GM21447 (cell line): ENCODE data around the gene FOXP1.
A peak's percentile ranks its signal among the peaks of the same experiment; 100 is the strongest.

Source experiments
- ATAC-seq: cut with Tn5 transposase; IDR thresholded peaks from one replicate; pipeline ENCODE4 v1.9.1; 2021; ENCODE audit not compliant: unreplicated experiment

The FOXP1 gene

DNA sequence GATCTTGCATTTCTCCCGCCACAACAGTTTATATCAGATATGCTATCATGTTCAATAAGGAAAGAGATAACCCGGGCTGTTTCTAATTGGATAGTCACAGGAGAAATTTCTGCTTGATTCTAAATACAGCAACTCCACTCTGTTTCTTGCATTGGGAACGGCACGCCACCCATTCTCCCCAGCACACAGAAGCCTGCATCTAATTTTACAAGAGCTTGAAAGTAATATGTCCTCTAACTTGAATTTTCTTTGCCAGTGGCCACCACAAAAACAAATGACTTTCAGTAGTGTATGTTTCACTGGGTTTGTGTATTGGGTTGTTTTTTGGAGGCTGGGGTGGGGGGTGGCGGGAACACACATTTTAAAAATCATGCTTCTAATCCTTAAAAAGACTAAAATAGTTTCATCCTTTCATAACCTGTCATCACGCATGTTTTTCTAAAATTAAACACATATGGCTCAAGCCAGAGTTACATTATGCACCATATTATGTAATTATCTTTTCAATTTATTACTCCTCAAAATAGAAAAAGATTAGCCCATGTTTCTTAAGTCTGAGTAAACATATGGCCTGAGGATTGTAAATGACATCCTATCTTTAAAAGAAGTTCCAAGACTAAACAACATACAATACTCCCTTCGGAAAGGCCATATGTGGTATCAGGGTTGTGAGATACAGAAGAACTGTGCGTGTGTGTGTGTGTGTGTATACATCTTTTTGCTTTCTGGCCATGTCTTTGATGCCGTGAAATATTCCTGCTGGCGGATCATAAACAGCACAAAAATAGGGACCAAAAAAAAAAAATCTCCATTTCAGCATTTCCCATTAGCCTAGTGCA, 176.3 kb downstream of the FOXP1 start:
- ATAC-seq: no peak

DNA sequence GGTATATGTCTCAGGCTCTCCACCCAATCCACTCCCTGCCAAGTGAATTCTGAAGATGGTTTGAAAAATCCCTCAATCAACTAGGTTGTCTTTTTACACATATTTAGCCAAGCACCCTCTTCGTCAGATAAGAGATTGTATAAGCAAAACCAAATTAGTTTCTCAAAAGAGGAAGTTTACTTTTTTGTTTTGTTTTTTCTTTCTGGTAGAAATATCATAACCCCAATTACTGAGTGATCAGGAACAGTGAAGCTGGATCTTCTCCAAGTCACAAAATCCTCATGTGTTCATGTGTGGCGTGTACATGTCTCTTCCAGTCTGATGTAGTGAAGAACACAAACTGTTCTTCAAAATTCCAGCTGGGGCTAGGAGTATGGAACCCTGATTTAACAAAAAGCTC, 180.6 kb downstream of the FOXP1 start:
- no peak for ATAC-seq

DNA sequence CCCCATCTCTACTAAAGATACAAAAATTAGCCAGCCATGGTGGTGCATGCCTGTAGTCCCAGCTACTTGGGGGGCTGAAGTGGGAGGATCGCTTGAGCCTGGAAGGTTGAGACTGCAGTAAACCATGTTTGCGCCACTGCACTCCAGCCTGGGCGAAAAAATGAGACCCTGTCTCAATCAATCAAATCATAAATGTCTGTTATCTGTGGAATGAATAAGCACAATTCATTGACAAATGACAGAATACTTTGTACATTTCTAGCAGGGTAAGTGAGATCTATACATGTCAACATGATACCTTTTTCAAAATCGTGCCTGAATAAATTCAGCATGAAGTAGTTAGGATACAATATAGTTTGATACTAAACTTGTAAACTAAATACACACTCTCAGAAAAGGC, 181.2 kb downstream of the FOXP1 start:
- ATAC-seq: no peak

DNA sequence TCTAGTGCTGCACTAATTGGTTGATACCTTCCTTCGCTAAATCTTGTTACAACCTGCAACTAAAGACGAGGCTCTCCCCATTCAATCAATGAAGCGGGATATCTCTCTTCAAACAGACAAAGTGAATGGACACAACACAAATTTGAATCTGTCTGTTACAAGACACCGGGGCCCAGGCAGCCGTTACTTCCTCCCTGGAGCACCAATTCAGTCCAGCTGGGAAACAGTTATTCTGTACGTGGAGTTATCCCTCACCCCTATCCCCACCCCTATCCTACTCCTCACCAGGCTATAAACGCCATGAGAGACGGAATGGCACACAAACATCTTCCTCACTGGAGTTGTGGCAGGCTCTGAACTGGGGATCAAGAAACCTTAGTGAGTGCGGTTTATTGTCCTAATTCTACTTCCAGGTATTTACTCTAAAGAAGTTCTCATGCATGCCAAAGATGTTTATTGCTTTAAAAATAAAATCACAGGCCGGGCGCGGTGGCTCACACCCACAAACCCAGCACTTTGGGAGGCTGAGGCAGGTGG, 181.8 kb downstream of the FOXP1 start:
- ATAC-seq: no peak

DNA sequence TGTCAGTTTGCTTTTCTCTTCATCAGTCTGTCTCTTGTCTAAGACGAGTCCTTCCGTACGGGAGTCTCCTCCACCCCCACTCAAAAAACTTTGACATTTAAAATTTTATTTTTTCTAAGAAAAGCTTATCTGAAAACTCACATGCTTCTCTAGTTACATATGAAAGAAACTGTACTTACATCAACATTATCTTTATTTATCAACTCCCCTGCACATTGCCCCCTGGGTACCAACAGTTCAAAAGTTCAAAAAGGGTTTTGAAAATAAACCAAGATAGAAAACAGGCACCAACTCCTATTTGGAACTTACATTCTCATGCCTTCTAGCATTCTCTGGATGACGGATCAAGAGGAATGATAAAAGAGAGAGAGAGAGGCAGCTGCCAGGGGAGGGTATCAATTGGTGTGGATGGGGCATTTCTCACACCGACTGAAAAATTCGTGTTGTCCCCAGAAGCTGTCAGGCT, 182.5 kb downstream of the FOXP1 start:
- no peak for ATAC-seq

DNA sequence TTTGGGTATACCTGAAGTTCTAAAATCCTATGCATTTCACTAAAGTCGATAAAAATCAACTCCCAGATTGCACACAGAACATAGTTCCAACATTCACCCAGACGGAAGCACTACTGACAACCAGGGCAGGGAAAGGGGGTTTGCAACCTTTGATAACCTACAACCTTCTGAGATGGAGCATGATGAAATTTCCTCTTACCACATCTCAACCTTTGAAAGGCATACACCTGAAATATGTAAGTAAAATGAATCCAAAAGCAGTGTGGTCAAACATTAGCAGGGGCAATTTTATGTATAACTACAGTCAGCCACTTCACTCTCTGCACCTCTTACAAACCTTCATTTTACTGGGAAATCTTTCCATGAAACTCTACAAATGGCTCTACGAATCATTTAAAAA, 184.1 kb downstream of the FOXP1 start:
- ATAC-seq: no peak

DNA sequence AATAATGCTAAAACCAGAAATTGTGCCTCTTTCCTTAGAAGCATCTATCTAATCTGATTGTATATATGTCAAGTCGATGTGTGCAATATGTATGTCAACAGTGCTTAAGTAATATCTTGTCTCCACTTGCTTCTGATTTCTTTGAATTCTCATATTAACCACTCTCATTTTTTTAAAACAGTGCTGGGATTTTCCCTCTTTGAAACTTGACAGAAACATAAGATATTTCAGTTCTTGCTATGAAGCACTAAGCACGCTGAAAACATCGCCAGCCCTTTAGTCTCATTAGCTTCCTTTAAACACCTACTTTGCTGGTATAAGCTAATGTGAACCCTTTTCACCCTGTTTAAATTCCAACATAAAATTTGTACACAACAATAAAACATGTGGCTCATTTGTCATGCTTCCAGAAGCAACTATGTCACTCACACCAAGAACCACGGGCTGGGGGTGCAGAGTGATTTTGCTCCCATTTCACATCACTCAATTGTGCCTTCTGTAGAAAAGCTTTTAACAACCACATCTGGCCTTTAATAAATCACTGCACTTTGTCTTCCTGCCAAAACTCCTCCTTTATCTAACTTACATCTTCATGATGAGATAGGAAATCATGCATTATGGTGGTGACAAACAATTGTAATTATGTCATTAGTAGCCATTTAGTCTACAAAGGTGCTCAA, 185.2 kb downstream of the FOXP1 start:
- ATAC-seq: no peak

DNA sequence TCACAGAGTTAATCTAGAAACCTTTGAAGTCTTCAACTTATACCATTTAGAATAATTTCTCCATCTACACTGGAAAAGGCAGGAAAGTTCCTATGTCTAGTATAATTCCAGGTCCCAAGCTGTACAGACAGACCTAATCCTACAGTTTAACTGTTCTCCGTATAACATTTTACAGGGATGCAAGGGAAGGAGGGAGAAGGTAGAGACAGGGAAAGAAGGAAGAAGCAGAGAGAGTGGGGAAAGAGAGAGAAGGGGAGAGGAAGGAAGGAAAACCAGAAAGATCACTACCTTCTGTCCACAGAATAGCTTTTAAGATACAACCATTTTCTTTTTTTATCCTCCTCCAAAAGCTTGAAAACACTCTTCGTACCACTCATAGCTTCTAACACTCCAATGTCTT, 185.8 kb downstream of the FOXP1 start:
- ATAC-seq: no peak

DNA sequence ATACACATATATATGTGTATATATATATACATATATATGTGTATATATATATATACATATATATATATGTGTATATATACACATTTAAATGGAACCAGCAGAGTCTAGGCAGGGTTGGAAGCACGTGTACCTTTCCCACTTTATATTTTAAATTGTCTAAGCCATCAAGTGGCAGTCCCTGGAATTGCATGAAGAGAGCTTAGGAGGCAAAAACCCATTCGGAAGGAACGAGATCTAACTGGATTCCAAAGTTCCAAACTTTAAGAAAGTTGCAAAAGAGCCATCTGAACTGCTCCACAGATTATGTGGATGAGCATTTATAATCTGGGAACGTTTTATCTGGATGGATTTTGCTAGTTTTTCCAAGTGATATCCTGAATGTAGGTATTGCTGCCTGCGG, 186.5 kb downstream of the FOXP1 start:
- ATAC-seq: no peak

DNA sequence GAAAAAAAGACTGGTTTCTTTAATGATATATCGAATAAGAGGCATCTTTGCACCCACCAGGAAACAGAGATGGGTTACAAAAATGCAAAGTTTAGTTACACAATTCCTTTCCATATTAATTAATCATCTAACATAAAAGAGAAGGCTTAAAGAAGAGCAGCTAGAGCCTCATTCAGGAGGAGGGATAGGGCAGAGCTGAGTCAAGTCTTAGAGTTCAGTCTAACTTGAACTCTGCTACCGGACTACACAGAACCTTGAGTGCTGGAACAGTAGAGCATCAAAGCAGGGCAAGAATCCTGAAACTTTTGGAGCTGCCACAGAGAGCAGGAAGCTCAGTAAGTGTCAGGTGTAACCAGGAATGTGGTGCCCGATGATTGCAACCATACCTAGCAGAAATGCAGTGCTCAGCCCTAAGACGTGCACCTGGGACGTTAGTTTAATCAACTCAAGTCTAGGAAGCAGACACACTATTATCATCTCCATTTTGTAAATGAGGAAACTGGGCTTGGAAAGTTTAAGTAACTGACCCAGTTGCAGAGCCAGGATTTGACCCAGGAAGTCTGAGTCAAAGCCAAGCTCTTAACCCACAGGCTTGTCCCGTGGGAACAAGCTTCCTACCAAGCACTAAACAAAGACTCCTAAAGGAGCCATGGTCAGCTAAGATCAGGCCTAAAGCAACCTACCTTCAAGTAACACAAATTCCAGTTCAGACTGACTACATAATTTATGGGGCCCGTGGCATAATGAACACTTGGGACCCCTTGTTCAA, 187.4 kb downstream of the FOXP1 start:
- no peak for ATAC-seq

DNA sequence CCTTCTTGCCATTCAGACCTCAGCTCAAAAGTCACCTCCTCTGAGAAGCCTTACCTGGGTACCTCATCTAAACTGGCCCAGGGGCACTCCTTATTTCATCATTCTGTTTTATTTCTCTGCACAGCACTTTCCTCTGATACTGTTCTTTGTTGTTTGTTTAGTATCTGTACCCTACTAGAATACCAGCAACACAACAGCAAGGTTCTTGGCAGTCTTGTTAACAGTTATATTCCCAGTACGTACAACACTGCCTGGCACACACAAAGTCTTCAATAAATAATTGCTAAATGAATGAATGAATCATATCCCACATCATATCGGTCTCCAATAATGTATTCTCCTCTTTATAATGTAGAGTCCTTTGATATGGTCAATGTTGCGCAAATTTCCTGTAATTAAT, 188.1 kb downstream of the FOXP1 start:
- ATAC-seq: no peak

DNA sequence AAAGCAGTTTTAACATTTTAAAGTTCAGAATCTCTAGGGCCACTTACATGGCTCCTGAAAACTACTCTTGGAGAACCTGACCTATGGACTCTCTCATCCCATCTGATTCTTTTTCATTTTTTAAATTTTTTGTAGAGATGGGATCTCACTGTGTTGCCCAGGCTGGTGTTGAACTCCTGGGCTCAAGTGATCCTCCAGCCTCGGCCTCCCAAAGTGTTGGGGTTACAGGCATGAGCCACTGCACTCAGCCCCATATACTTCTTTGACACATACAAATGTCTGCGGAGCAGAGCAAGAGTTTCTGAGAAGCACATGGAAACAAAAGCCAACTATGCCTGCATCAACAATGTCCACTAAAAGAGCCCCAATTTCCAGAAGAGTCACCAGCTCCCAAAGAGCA, 189.8 kb downstream of the FOXP1 start:
- no peak for ATAC-seq

DNA sequence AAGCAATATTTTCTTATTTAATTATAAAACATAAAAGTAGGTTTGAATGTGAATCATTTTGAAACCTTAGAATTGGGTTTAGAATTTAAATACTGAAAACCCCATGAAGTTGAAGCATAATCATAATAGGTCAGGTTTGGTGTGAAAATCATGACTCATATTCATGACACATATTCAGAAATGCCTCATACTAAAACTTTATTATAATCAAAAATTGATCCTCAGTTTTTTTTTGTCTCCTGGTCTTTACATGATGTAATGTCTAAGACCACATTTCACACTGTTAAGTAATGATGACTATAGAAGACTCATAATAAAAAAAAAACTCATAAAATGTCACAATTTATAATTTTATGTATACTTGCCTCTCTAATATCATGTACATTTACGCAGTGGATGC, 190.4 kb downstream of the FOXP1 start:
- peak; percentile 44 for ATAC-seq

DNA sequence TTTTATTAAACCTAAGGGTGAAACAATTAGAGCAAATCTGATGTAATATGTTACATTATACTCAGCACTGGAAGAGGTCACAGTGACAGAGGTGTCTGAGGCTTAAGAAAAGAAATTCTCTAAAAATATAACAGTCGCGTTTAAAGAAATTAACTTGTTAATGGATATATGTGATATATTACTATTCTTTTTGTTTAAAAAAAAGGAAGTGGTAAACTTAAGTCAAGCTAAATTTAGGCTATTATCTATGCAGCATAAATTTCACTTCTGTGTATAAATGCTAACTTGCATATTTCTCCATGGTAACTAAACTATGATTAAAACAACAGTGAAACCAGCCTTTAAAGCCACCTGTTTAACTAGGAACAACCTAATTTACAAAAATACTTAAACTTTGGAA, 191.3 kb downstream of the FOXP1 start:
- ATAC-seq: peak; percentile 77

DNA sequence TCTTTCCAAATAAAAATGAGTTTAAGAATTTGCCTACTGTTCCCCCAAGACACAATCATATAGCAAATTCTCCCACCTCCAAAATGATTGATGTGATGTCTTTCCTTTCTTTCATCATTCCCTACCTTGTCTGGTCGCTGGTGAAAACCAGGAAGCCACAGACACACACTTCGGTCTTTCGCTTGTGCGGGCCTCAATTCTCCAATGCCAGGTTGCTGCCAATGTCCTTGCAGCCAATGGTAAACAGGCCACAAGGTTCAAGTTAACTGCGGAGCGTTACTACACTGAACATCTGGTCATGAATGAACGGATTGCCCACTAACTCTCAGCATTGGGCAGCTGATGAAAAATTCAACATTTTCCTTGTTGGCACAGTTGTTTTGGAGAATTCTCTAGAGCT, 192.2 kb downstream of the FOXP1 start:
- ATAC-seq: no peak

DNA sequence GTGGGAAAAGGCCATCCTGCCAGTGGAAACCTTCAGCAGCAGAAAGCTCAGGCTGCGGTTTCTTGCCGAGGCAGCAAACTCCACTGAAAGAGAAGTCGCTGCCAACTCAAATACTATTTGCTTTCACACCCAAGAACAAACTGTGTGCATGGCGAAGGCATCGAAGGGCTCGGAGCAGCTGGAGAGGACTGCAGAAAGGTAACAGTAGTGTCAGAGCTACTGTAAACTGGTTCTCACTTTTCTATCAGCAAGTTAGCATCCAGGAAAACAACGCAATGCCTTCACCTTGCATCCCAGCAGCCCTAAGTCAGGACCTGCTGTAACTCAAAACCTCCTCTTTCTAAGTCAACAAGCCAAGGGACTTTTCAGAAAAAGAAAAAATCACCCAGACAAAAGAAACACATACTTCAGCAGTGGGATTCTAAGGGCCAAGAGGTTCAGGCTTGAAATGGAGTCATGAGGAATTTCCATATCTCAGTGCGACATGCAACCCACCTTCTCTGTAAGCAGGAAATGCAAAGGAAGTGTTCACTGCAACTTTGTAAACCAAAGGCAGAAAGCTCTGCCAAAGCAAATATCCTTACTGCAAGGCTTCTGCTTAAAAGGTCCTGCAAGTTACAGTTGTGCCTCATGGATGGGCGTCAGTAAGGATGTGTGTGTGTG, 193.5 kb downstream of the FOXP1 start:
- ATAC-seq: no peak

DNA sequence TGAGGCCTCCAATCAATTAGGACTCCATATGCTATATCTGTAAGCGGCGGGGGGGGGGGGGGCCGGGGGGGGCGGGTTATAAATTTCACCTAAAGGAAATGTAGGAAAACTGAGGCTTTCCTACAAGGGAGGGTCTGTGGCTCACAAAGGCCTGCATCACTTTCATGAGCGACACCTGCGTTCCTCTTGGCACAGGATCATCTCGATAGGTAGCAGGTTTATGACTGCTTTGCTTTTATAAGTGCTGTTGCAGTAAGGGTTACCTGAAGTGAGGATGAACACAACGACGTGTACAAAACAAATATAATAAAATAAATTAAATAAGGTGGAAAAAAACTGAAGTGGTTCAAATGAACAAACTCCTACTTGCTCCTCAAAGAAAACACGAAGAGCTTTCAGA, 194.3 kb downstream of the FOXP1 start:
- no peak for ATAC-seq

DNA sequence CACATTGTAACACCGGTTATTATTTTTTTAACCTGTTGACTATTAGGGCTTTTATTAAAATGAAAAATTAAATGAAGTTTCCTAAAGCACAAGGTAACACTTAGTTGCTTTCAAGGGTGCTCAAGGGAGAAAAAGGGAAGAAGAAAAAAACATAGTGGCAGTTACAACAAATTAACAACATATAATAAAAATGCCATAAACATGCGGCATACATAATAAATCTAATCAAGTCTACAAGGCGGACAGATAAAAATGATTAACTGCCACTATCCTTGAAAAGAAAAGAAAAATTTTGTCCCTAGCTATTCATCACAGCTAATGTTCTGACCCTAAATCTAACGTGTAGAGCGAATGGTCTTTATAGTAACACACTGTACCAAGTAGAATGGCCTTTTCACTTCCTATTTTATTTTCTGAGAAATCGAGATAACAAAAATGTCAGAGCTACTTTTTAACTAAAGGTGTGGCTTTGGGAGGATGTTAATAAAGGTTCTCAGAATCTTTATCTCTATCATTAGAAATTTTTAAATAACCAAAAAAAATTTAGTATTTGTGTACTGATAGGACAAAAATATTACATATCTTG, 194.9 kb downstream of the FOXP1 start:
- ATAC-seq: no peak

DNA sequence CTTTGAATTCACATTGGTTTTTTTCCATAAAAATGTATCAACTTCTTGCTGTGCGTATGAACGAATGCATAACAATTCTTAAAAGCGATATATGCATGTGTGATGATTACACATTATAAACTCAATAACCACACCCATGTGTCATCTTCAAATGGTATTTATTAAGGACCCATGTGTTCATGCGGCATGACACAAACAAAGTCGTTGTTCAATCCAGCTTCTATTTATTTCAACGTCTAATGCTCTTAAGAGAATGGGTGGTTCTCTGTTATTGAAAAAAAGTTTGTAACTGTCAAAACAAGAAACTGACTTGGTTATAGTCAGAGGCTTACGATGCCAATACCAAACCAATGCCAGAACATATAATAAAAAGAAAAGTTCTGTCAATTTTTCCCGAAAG, 195.9 kb downstream of the FOXP1 start:
- ATAC-seq: no peak

DNA sequence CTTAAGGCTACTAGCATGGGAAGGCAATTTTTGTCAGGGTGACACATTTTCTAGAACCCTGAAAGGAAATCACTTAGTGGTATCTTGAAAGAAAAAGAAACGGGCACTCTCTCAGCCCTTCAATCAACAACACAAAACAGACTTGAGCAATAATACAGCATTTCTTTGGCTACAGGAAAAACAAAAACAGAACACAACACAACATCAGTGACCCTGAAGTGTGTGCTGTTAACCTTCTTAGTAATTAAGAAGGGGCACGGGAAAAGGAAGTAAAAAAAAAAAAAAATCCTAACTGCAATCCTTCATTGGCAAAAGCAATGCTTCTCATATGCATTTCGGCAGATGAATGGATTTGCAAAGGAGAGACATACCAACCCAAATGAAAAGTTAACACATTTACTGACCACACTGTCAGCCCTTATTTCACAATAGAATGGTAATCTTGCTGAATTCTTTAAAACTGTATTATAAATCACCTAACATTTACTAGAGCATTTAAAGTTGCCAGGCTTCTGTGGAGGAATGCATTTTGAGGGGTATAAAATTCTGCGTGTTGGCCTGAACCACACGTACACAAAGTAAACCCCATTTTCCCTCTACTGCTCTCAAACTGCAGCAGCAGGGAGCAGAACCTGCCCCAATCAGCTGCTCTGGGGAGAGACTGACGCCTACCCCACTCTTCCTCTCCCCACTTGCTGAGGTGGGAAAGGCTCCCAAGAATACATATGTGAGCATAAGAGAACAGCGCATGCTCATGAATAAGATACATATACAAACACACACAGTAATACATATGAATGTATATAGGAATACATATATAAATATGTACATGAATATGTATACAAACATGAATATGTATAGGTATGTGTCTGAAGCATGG, 198.5 kb downstream of the FOXP1 start:
- ATAC-seq: no peak
